Activated CD8-positive, alpha-beta T cell treated with anti-CD3 and anti-CD28 coated beads for 36 hours (primary cell): Measurements from ENCODE around the gene DNAH9. TPM values are rescaled to one million over a fixed set of nuclear protein-coding genes. Genes with fewer than 3 reads are reported as not detected.

Experiments
- ATAC-seq: fragments of 200-7000 bp; cut with Tn5 transposase; one replicate; pipeline ENCODE4 v1.10.0; 2021; ENCODE audit warnings: mild to moderate bottlenecking, moderate library complexity
- CTCF ChIA-PET: fragments of 350-600 bp; sonication (Branson Sonifier 250); formaldehyde crosslinking; loops from one replicate; lab custom pipeline; 2021; ENCODE audit warnings: antibody characterized with exemption; lab: Charles Lee
- POLR2A ChIA-PET: fragments of 350-600 bp; sonication (Branson Sonifier 250); formaldehyde crosslinking; loops from one replicate; lab custom pipeline; 2021; ENCODE audit warnings: antibody characterized with exemption; lab: Charles Lee
- DNase-seq: peaks from one replicate; pipeline ENCODE4 v3.0.0-alpha.2; 2020
- H3K27ac Mint-ChIP-seq: one replicate; pipeline ENCODE4 v1.8.0; 2021; ENCODE audit warnings: mild to moderate bottlenecking, mixed read lengths
- H3K27me3 Mint-ChIP-seq: one replicate; pipeline ENCODE4 v1.8.0; 2021; ENCODE audit warnings: mixed read lengths
- H3K36me3 Mint-ChIP-seq: one replicate; pipeline ENCODE4 v1.8.0; 2021; ENCODE audit warnings: low read depth, mixed read lengths
- H3K4me1 Mint-ChIP-seq: one replicate; pipeline ENCODE4 v1.8.0; 2021; ENCODE audit warnings: low read depth, mixed read lengths
- H3K4me3 Mint-ChIP-seq: one replicate; pipeline ENCODE4 v1.8.0; 2021; ENCODE audit warnings: mild to moderate bottlenecking, moderate library complexity, mixed read lengths
- H3K9me3 Mint-ChIP-seq: one replicate; pipeline ENCODE4 v1.8.0; 2021; ENCODE audit warnings: mixed read lengths
- CTCF ChIP-seq: fragments of 200-600 bp; IDR thresholded peaks from one replicate; pipeline ENCODE4 v1.8.0; 2022; ENCODE audit warnings: antibody characterized with exemption, mild to moderate bottlenecking
- intact Hi-C: fragments of 100-400 bp; cut with micrococcal nuclease; formaldehyde crosslinking; loops from one replicate; pipeline ENCODE4 v1.10.0; 2022
- total RNA-seq, 2 experiments: library from RNA; stranded (reverse); gene quantifications; one replicate each; pipeline ENCODE4 v1.2.3, GENCODE V29; 2021

DNAH9 gene
- total RNA-seq, 2 experiments from 2014 or later: not detected

DNA sequence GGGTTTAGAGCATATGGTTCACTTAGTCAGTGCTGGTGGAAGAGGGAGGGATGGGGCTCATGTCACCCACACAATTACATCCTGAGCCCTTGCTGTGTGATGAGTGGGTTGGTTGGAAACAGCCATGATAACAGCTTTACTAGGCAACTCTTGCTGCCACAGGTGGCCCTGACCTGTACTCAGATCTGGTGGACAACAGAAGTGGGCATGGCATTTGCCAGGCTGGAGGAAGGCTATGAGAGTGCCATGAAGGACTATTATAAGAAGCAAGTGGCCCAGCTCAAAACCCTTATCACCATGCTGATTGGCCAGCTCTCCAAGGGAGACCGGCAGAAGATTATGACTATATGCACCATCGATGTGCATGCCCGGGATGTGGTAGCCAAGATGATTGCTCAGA is 105.8 kb downstream of the DNAH9 start:
- no peak overlapping the region for H3K27ac Mint-ChIP-seq
- DNase-seq (no peak), ATAC-seq (no peak)
- H3K4me3 Mint-ChIP-seq: no peak overlapping the region
- TF ChIP-seq CTCF: no peak
- H3K9me3 Mint-ChIP-seq: peaks cover 3% of the 10 kb centered on the region
- no peaks in the 10 kb centered on the region for H3K4me1 Mint-ChIP-seq
- ChIA-PET CTCF (no interaction called here), POLR2A (no interaction called here)
- intact Hi-C loops: no loop called here
- H3K36me3 Mint-ChIP-seq: no peaks in the 10 kb centered on the region
- no peaks in the 10 kb centered on the region for H3K27me3 Mint-ChIP-seq

DNA sequence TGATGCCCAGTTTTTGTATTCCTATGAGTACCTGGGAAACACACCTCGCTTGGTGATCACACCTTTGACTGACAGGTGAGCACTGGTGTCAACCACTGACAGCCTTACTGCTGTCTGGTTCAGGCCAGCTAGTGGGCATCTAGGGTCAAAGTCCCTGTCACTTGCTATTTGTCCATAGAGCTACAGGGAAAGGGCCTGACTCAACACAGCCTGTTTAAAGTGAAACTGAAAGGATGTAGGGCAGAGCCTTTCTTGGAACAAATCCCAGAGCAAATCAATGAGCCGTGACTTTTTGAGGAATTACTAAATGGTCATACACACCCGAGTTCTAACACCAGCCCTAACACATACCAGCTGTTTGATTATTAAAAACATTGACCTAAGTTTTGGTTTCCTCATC is 106.8 kb downstream of the DNAH9 start:
- POLR2A ChIA-PET: no interaction called here

GRCh38 chr17:11707586-11707985 is 109.3 kb downstream of the DNAH9 start:
- Mint-ChIP-seq H3K27me3 (no peaks in the 10 kb centered on the region), H3K4me3 (no peak overlapping the region), H3K27ac (no peak overlapping the region), H3K36me3 (no peaks in the 10 kb centered on the region), H3K4me1 (no peaks in the 10 kb centered on the region), H3K9me3 (peaks cover under 1% of the 10 kb centered on the region)
- no peak for TF ChIP-seq CTCF
- no peak for ATAC-seq
- ChIA-PET CTCF (no interaction called here), POLR2A (no interaction called here)
- intact Hi-C loops: no loop called here
- no peak for DNase-seq

More for the DNA sequence above, 106.8 kb downstream of the DNAH9 start:
- Mint-ChIP-seq H3K4me1 (no peaks in the 10 kb centered on the region), H3K27me3 (no peaks in the 10 kb centered on the region), H3K9me3 (peaks cover 3% of the 10 kb centered on the region), H3K27ac (no peak overlapping the region), H3K36me3 (no peaks in the 10 kb centered on the region), H3K4me3 (no peak overlapping the region)
- intact Hi-C loops: no loop called here
- CTCF ChIA-PET: no interaction called here
- no peak for TF ChIP-seq CTCF
- ATAC-seq: no peak
- no peak for DNase-seq

DNA sequence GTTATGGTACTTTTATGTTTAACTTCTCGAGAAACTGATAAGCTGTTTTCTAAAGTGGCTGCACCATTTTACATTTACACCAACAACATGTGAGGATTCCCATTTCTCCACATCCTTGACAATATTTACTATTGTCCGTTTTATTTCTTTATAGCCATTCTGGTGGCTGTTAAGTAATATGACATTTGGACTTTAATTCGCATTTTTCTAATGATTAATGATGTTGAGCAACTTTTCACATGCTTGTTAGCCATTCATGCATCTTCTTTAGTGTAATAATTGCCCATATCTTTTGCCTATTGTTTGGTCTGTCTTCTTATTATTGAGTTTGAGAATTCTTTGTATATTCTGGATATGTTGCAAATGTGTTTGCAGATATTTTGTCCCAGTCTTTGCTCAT is 114.2 kb downstream of the DNAH9 start:
- no peaks in the 10 kb centered on the region for H3K4me1 Mint-ChIP-seq
- H3K27me3 Mint-ChIP-seq: no peaks in the 10 kb centered on the region
- ChIA-PET POLR2A (no interaction called here), CTCF (no interaction called here)
- no peak overlapping the region for H3K27ac Mint-ChIP-seq
- H3K9me3 Mint-ChIP-seq: no peaks in the 10 kb centered on the region
- no peaks in the 10 kb centered on the region for H3K36me3 Mint-ChIP-seq
- no peak for TF ChIP-seq CTCF
- ATAC-seq (no peak), DNase-seq (no peak)
- intact Hi-C loops: no loop called here
- no peak overlapping the region for H3K4me3 Mint-ChIP-seq

DNA sequence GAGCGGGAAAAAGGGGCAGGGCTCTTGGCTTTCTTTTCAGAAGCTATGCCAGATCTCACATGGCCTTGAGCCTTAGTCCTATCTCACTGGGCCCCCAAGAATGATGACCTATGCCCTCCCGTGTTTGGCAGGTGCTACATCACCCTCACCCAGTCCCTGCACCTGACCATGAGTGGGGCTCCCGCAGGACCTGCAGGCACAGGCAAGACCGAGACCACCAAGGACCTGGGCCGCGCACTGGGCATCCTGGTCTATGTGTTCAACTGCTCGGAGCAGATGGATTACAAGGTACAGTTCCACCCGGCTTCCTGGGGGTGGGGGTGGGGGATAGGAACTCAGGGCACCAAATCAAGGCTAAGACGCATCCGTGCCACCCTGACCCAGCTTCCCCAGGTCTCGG is 120.9 kb downstream of the DNAH9 start:
- intact Hi-C loops: no loop called here
- peaks cover 2% of the 10 kb centered on the region for H3K9me3 Mint-ChIP-seq
- CTCF ChIA-PET: no interaction called here

More for the DNA sequence above, 120.9 kb downstream of the DNAH9 start:
- POLR2A ChIA-PET: no interaction called here
- H3K4me3 Mint-ChIP-seq: no peak overlapping the region
- no peaks in the 10 kb centered on the region for H3K4me1 Mint-ChIP-seq
- ATAC-seq (no peak), DNase-seq (no peak)
- no peaks in the 10 kb centered on the region for H3K36me3 Mint-ChIP-seq
- no peak for TF ChIP-seq CTCF
- H3K27ac Mint-ChIP-seq: no peak overlapping the region
- H3K27me3 Mint-ChIP-seq: no peaks in the 10 kb centered on the region
